HepG2 (cell line): ENCODE measurements around the gene RAD21L1. TPM values are rescaled to one million over a fixed set of nuclear protein-coding genes. Genes with fewer than 3 reads are reported as not detected.

Source experiments
- FOXJ3 ChIP-seq: sonication (generic); formaldehyde crosslinking; IDR thresholded peaks from 2 replicates; pipeline ENCODE4 v1.4.0; 2020; ENCODE audit warnings: missing genetic modification reagents, mild to moderate bottlenecking, borderline replicate concordance
- HES4 ChIP-seq: sonication (generic); formaldehyde crosslinking; IDR thresholded peaks from 2 replicates; pipeline ENCODE4 v1.9.0; 2021; ENCODE audit warnings: mild to moderate bottlenecking, missing genetic modification reagents, borderline replicate concordance
- HMGA1 ChIP-seq: sonication (generic); formaldehyde crosslinking; conservative IDR thresholded peaks from 2 replicates; pipeline ENCODE4 v1.4.0; 2020; ENCODE audit warnings: missing genetic modification reagents
- HNRNPK ChIP-seq: fragments of 200-400 bp; formaldehyde crosslinking; IDR thresholded peaks from 2 replicates; pipeline ENCODE4 v1.6.1; 2018; ENCODE audit warnings: low read length, low read depth, moderate library complexity, mild to moderate bottlenecking; ENCODE audit not compliant: poor library complexity, severe bottlenecking
- IKZF4 ChIP-seq: sonication (generic); formaldehyde crosslinking; IDR thresholded peaks from 2 replicates; pipeline ENCODE4 v1.5.1; 2020; ENCODE audit warnings: borderline replicate concordance, mild to moderate bottlenecking, low read depth, missing genetic modification reagents; ENCODE audit errors: not compliant biosample characterization
- ISX ChIP-seq: sonication (generic); formaldehyde crosslinking; conservative IDR thresholded peaks from 2 replicates; pipeline ENCODE4 v1.5.0; 2020; ENCODE audit warnings: missing genetic modification reagents
- JDP2 ChIP-seq: sonication (generic); formaldehyde crosslinking; IDR thresholded peaks from 2 replicates; pipeline ENCODE4 v1.8.1; 2022; ENCODE audit warnings: missing genetic modification reagents, borderline replicate concordance
- KAT7 ChIP-seq: IDR thresholded peaks from 2 replicates; pipeline ENCODE4 v1.6.1; 2018; ENCODE audit warnings: borderline replicate concordance, missing compliant biosample characterization
- MATR3 ChIP-seq: sonication (generic); formaldehyde crosslinking; IDR thresholded peaks from 2 replicates; pipeline ENCODE4 v1.4.0; 2020; ENCODE audit warnings: missing genetic modification reagents
- NR1H2 ChIP-seq: sonication (generic); formaldehyde crosslinking; IDR thresholded peaks from 2 replicates; pipeline ENCODE4 v1.8.1; 2022; ENCODE audit warnings: low read depth, missing genetic modification reagents, borderline replicate concordance
- PHF8 ChIP-seq: sonication (generic); formaldehyde crosslinking; IDR thresholded peaks from 2 replicates; pipeline ENCODE4 v1.5.0; 2020; ENCODE audit warnings: missing genetic modification reagents
- PPARG ChIP-seq: conservative IDR thresholded peaks from 2 replicates; pipeline ENCODE4 v1.6.1; 2016; ENCODE audit warnings: missing biosample characterization, missing genetic modification reagents
- RBM22 ChIP-seq: fragments of 200-400 bp; formaldehyde crosslinking; optimal IDR thresholded peaks from 2 replicates; pipeline ENCODE3; 2017; ENCODE audit warnings: mild to moderate bottlenecking, low read length, moderate library complexity
- SIN3A ChIP-seq: IDR thresholded peaks from 2 replicates; pipeline ENCODE4 v1.6.1; 2011; ENCODE audit warnings: low read depth, mild to moderate bottlenecking, control low read depth, low read length, borderline replicate concordance
- SP1 ChIP-seq, 2 experiments: fragments of 450-650 bp in 1 of 2; sonication (generic) in 1 of 2; formaldehyde crosslinking in 1 of 2; IDR thresholded peaks; 2 replicates each; pipeline versions ENCODE4 v1.4.0 to v1.6.1; 2016 to 2020; ENCODE audit warnings: missing genetic modification reagents in 1 of 2
- STAG1 ChIP-seq: sonication (generic); formaldehyde crosslinking; IDR thresholded peaks from 2 replicates; pipeline ENCODE4 v1.4.0; 2020; ENCODE audit warnings: missing genetic modification reagents
- TEAD3 ChIP-seq: optimal IDR thresholded peaks from 2 replicates; pipeline ENCODE3; 2016; ENCODE audit warnings: borderline replicate concordance
- YY1 ChIP-seq: IDR thresholded peaks from 2 replicates; pipeline ENCODE4 v1.6.1; 2011; ENCODE audit warnings: low read length, low read depth, moderate library complexity, mild to moderate bottlenecking; ENCODE audit not compliant: insufficient read depth, insufficient replicate concordance
- ZNF20 ChIP-seq: sonication (generic); formaldehyde crosslinking; IDR thresholded peaks from 2 replicates; pipeline ENCODE4 v1.4.0; 2020; ENCODE audit warnings: mild to moderate bottlenecking, moderate library complexity, missing genetic modification reagents
- ZNF263 ChIP-seq: sonication (generic); formaldehyde crosslinking; IDR thresholded peaks from 2 replicates; pipeline ENCODE4 v1.4.0; 2020; ENCODE audit warnings: missing genetic modification reagents
- ZNF264 ChIP-seq: sonication (generic); formaldehyde crosslinking; IDR thresholded peaks from 2 replicates; pipeline ENCODE4 v1.4.0; 2020; ENCODE audit warnings: missing genetic modification reagents
- ZNF367 ChIP-seq: sonication (generic); formaldehyde crosslinking; IDR thresholded peaks from 2 replicates; pipeline ENCODE4 v1.4.0; 2020; ENCODE audit warnings: missing genetic modification reagents, borderline replicate concordance
- ZNF441 ChIP-seq: sonication (generic); formaldehyde crosslinking; IDR thresholded peaks from 2 replicates; pipeline ENCODE4 v1.7.0; 2021; ENCODE audit warnings: missing genetic modification reagents, borderline replicate concordance
- ZNF547 ChIP-seq: sonication (generic); formaldehyde crosslinking; IDR thresholded peaks from 2 replicates; pipeline ENCODE4 v1.5.1; 2020; ENCODE audit warnings: mild to moderate bottlenecking, missing genetic modification reagents
- ZNF549 ChIP-seq: sonication (generic); formaldehyde crosslinking; IDR thresholded peaks from 2 replicates; pipeline ENCODE4 v1.5.0; 2020; ENCODE audit warnings: missing genetic modification reagents
- ZNF550 ChIP-seq: sonication (generic); formaldehyde crosslinking; IDR thresholded peaks from 2 replicates; pipeline ENCODE4 v1.4.0; 2020; ENCODE audit warnings: mild to moderate bottlenecking, missing genetic modification reagents, borderline replicate concordance
- ZNF558 ChIP-seq: sonication (generic); formaldehyde crosslinking; IDR thresholded peaks from 2 replicates; pipeline ENCODE4 v1.9.0; 2022; ENCODE audit warnings: mild to moderate bottlenecking, missing genetic modification reagents, borderline replicate concordance
- ZNF564 ChIP-seq: sonication (generic); formaldehyde crosslinking; IDR thresholded peaks from 2 replicates; pipeline ENCODE4 v1.8.1; 2023; ENCODE audit warnings: mild to moderate bottlenecking, missing genetic modification reagents
- ZNF589 ChIP-seq: sonication (generic); formaldehyde crosslinking; conservative IDR thresholded peaks from 2 replicates; pipeline ENCODE4 v1.8.0; 2022; ENCODE audit warnings: mild to moderate bottlenecking, moderate library complexity, missing genetic modification reagents
- ZNF607 ChIP-seq: sonication (generic); formaldehyde crosslinking; IDR thresholded peaks from 2 replicates; pipeline ENCODE4 v1.5.1; 2020; ENCODE audit warnings: missing genetic modification reagents, mild to moderate bottlenecking, borderline replicate concordance
- ZNF766 ChIP-seq: sonication (generic); formaldehyde crosslinking; IDR thresholded peaks from 2 replicates; pipeline ENCODE4 v1.5.0; 2020; ENCODE audit warnings: missing genetic modification reagents, borderline replicate concordance
- ZNF777 ChIP-seq: sonication (generic); formaldehyde crosslinking; IDR thresholded peaks from 2 replicates; pipeline ENCODE4 v1.4.0; 2020; ENCODE audit warnings: missing genetic modification reagents
- ZNF788 ChIP-seq: sonication (generic); formaldehyde crosslinking; IDR thresholded peaks from 2 replicates; pipeline ENCODE4 v1.5.0; 2020; ENCODE audit warnings: mild to moderate bottlenecking, missing genetic modification reagents, borderline replicate concordance
- polyA plus RNA-seq, 8 experiments: library from polyadenylated mRNA; depleted of rRNA in 3 of 8; stranded (reverse) in 7 of 8; unstranded in 1 of 8; fragments of >200 nt; fragmentation: Illumina TruSeq in 4 of 8; extraction: Trizol in 4 of 8; gene quantifications; 2 replicates each; pipeline versions ENCODE4 v1.2.1 to v1.2.3, GENCODE V29; 2011 to 2016; ENCODE audit warnings: low read depth in 4 of 8, missing spikeins in 1 of 8, mixed read lengths in 1 of 8; ENCODE audit not compliant: insufficient read depth in 1 of 8
- total RNA-seq, 5 experiments: library from RNA; depleted of rRNA; stranded (reverse); fragments of >200 nt; fragmentation: Illumina TruSeq; extraction: Trizol; gene quantifications; 2 replicates each; pipeline ENCODE4 v1.2.3, GENCODE V29; 2016; ENCODE audit warnings: low read depth in 1 of 5
- TF ChIP-seq, protein P1 (sequence below): sonication (generic); formaldehyde crosslinking; IDR thresholded peaks from 2 replicates; pipeline ENCODE4 v1.5.0; 2020; ENCODE audit warnings: missing genetic modification reagents

The RAD21L1 gene
- total and polyA plus RNA-seq, 2 of the 13 experiments (the other 11 are each of a cell fraction or from before 2014, with no cell fraction given): not detected

DNA sequence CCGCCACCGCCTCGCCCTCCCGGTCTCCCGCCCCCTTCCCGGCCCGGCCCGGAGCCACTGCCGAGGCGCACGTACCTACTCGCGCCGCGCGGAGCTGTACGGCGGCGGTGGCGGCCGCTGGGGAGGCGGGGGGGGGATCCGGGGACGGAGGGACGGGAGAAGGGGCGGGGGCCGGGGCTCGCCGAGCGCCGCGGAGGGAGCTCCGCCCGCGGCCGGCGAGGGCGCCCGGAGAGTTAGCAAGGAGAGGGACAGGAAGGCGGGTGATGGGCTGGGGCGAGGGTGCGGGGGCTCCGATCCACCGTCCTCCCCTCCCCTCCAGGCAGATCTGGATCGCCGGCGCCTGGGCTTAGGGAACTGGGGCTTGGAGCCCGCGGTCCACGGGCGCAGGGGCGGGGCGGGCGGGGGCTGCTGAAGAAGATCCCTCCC is 40.5 kb upstream of the RAD21L1 start (continued):
- TF ChIP-seq ZNF263 (peak; percentile 29; the same call in 1 of the 2 replicates), YY1 (no peak), ZNF564 (CRISPR knock-in tag) (peak; percentile 49; the same call in 1 of the 2 replicates), JDP2 (no peak), ZNF607 (CRISPR knock-in tag) (0 out of 2 replicates have a peak, but pooled peaks have one; percentile 8), ZNF550 (no peak), RBM22 (no peak), ZNF367 (CRISPR knock-in tag) (no peak), ZNF547 (CRISPR knock-in tag) (no peak), IKZF4 (CRISPR knock-in tag) (no peak), HES4 (CRISPR knock-in tag) (0 out of 2 replicates have a peak, but pooled peaks have one; percentile 16), PPARG (no peak), ZNF788 (CRISPR knock-in tag) (0 out of 2 replicates have a peak, but pooled peaks have one; percentile 32), ZNF777 (peak; percentile 7), HNRNPK (peak; percentile 93), ZNF558 (CRISPR knock-in tag) (no peak), PHF8 (CRISPR knock-in tag) (0 out of 2 replicates have a peak, but pooled peaks have one; percentile 11), ZNF264 (no peak), ZNF589 (no peak), ISX (no peak), TEAD3 (CRISPR knock-in tag) (peak; percentile 2), FOXJ3 (CRISPR knock-in tag) (no peak), ZNF766 (CRISPR knock-in tag) (no peak), MATR3 (CRISPR knock-in tag) (no peak), ZNF549 (CRISPR knock-in tag) (no peak), KAT7 (CRISPR knock-in tag) (no peak), STAG1 (CRISPR knock-in tag) (no peak), ZNF20 (CRISPR knock-in tag) (no peak), SIN3A (no peak), SP1 (IDR thresholded peaks at IDR 0.05) (no peak), SP1 (CRISPR knock-in tag; IDR thresholded peaks at IDR 0.05) (no peak), NR1H2 (CRISPR knock-in tag) (no peak), ZNF441 (CRISPR knock-in tag) (no peak), HMGA1 (CRISPR knock-in tag) (no peak)
- TF ChIP-seq, protein P1, sequence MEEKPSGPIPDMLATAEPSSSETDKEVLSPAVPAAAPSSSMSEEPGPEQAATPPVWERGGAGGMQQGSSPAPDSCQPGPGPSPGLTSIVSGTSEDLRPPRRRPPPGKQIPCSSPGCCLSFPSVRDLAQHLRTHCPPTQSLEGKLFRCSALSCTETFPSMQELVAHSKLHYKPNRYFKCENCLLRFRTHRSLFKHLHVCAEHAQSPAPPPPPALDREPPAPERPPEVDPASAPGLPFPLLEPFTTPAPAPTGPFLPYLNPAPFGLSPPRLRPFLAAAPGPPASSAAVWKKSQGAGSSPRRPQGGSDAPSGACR: no peak
